GM19324 (cell line): Measurements from ENCODE around the gene TMEM170B.

Source experiments
- ATAC-seq: cut with Tn5 transposase; IDR thresholded peaks from one replicate; pipeline ENCODE4 v1.9.1; 2021; ENCODE audit warnings: mild to moderate bottlenecking, moderate library complexity; ENCODE audit not compliant: unreplicated experiment, low FRiP score

TMEM170B gene

GRCh38 chr6:11580686-11581405 lies 43.3 kb downstream of the TMEM170B start:
- ATAC-seq = no peak

GRCh38 chr6:11584244-11584643 lies 46.7 kb downstream of the TMEM170B start:
- no peak for ATAC-seq

- no peak for ATAC-seq
Observed at GRCh38 chr6:11585426-11586016, 48.0 kb downstream of the TMEM170B start.

GRCh38 chr6:11586117-11586516 lies 48.6 kb downstream of the TMEM170B start:
- no peak for ATAC-seq

GRCh38 chr6:11586536-11586935 lies 49.0 kb downstream of the TMEM170B start:
- ATAC-seq = no peak

GRCh38 chr6:11589261-11589660 lies 51.7 kb downstream of the TMEM170B start:
- no peak for ATAC-seq

GRCh38 chr6:11592294-11592906 lies 54.9 kb downstream of the TMEM170B start:
- ATAC-seq = no peak

GRCh38 chr6:11593096-11593495 lies 55.5 kb downstream of the TMEM170B start:
- ATAC-seq = no peak

GRCh38 chr6:11595903-11596302 lies 58.4 kb downstream of the TMEM170B start:
- no peak for ATAC-seq

GRCh38 chr6:11596640-11597237 lies 59.2 kb downstream of the TMEM170B start:
- ATAC-seq = no peak

GRCh38 chr6:11598687-11599086 lies 61.1 kb downstream of the TMEM170B start:
- peak; percentile 68 for ATAC-seq

- no peak for ATAC-seq
Observed at GRCh38 chr6:11600251-11600650, 62.7 kb downstream of the TMEM170B start.

- ATAC-seq = no peak
Observed at GRCh38 chr6:11601776-11602605, 64.4 kb downstream of the TMEM170B start.

- ATAC-seq = no peak
Observed at GRCh38 chr6:11604215-11604614, 66.7 kb downstream of the TMEM170B start.

- no peak for ATAC-seq
Observed at GRCh38 chr6:11604836-11605506, 67.4 kb downstream of the TMEM170B start.

GRCh38 chr6:11605507-11605905 lies 68.0 kb downstream of the TMEM170B start:
- ATAC-seq = no peak

- ATAC-seq = no peak
Observed at GRCh38 chr6:11606332-11606731, 68.8 kb downstream of the TMEM170B start.

GRCh38 chr6:11607383-11607782 lies 69.8 kb downstream of the TMEM170B start:
- no peak for ATAC-seq

GRCh38 chr6:11608600-11609323 lies 71.2 kb downstream of the TMEM170B start:
- no peak for ATAC-seq
